Kidney epithelial cell (primary cell): ENCODE data around the gene MSH3. TPM values are rescaled to one million over a fixed set of nuclear protein-coding genes. Genes with fewer than 3 reads are reported as not detected.

Experiments
- DNase-seq: peaks from one replicate; pipeline ENCODE4 v3.0.0-alpha.2; 2010; ENCODE audit warnings: low read depth
- H3K27me3 ChIP-seq: 2 replicates; pipeline ENCODE4 v1.6.0; 2011; ENCODE audit warnings: low read length; ENCODE audit not compliant: control insufficient read depth, insufficient read depth
- H3K36me3 ChIP-seq: 2 replicates; pipeline ENCODE4 v1.5.1; 2011; ENCODE audit warnings: low read length; ENCODE audit not compliant: control insufficient read depth, insufficient read depth
- H3K4me3 ChIP-seq: 2 replicates; pipeline ENCODE4 v1.5.1; 2011; ENCODE audit warnings: low read depth, mild to moderate bottlenecking, control low read depth, low read length
- CTCF ChIP-seq: IDR thresholded peaks from 2 replicates; pipeline ENCODE4 v1.5.1; 2011; ENCODE audit warnings: mild to moderate bottlenecking, moderate library complexity, low read length, control low read depth, inconsistent platforms; ENCODE audit not compliant: insufficient read depth, poor library complexity, severe bottlenecking
- total RNA-seq: library from RNA; depleted of rRNA; stranded (reverse); fragments of >200 nt; gene quantifications from 2 replicates; pipeline ENCODE4 v1.2.3, GENCODE V29; 2015

Gene MSH3
- total RNA-seq, 1 donor from 2014 or later: 23.5 TPM

- peaks cover 2% of the 10 kb centered on the region for H3K36me3 ChIP-seq
- no peak for TF ChIP-seq CTCF
- DNase-seq: no peak
Observed at GRCh38 chr5:80793354-80793753, 138.9 kb downstream of the MSH3 start.

GRCh38 chr5:80796846-80797245, 142.4 kb downstream of the MSH3 start:
- Histone ChIP-seq H3K27me3 (no peaks in the 10 kb centered on the region), H3K4me3 (no peak overlapping the region), H3K36me3 (peaks cover 2% of the 10 kb centered on the region)
- no peak for TF ChIP-seq CTCF
- no peak for DNase-seq

More at GRCh38 chr5:80793354-80793753, 138.9 kb downstream of the MSH3 start:
- Histone ChIP-seq H3K4me3 (no peak overlapping the region), H3K27me3 (no peaks in the 10 kb centered on the region)

GRCh38 chr5:80797428-80798024, 143.1 kb downstream of the MSH3 start:
- Histone ChIP-seq H3K36me3 (peaks cover 2% of the 10 kb centered on the region), H3K27me3 (no peaks in the 10 kb centered on the region), H3K4me3 (no peak overlapping the region)
- no peak for TF ChIP-seq CTCF
- no peak for DNase-seq

GRCh38 chr5:80798166-80798565, 143.7 kb downstream of the MSH3 start:
- Histone ChIP-seq H3K36me3 (peaks cover 2% of the 10 kb centered on the region), H3K27me3 (no peaks in the 10 kb centered on the region), H3K4me3 (no peak overlapping the region)
- no peak for DNase-seq
- TF ChIP-seq CTCF: no peak

- no peaks in the 10 kb centered on the region for H3K36me3 ChIP-seq
- TF ChIP-seq CTCF: no peak
- no peaks in the 10 kb centered on the region for H3K27me3 ChIP-seq
- no peak for DNase-seq
- no peak overlapping the region for H3K4me3 ChIP-seq
Observed at GRCh38 chr5:80798633-80799032, 144.2 kb downstream of the MSH3 start.

GRCh38 chr5:80799041-80799440, 144.6 kb downstream of the MSH3 start:
- no peak for TF ChIP-seq CTCF
- Histone ChIP-seq H3K4me3 (no peak overlapping the region), H3K36me3 (no peaks in the 10 kb centered on the region), H3K27me3 (no peaks in the 10 kb centered on the region)
- no peak for DNase-seq
